Measurements from ENCODE around the gene BORA. TPM values are rescaled to one million over a fixed set of nuclear protein-coding genes. Genes with fewer than 3 reads are reported as not detected.

Gene BORA
- total and polyA plus RNA-seq, 2 of the 13 experiments (the other 11 are each of a cell fraction or from before 2014, with no cell fraction given) = 4.0 to 17.4 TPM

- TF ChIP-seq ZNF597 (CRISPR knock-in tag; IDR thresholded peaks at IDR 0.05) = no peak
- TF ChIP-seq ZBTB3 (CRISPR knock-in tag; IDR thresholded peaks at IDR 0.05; ENCODE audit: borderline replicate concordance, low read depth) = 0 out of 2 replicates have a peak, but pooled peaks have one; percentile 30
- peak; percentile 81; the same call in 1 of the 2 replicates for TF ChIP-seq AKAP8 (CRISPR knock-in tag; IDR thresholded peaks at IDR 0.05)
- peak; percentile 64; the same call in 1 of the 2 replicates for TF ChIP-seq RXRA (CRISPR knock-in tag; IDR thresholded peaks at IDR 0.05)
- no peak for TF ChIP-seq ZUFSP (CRISPR knock-in tag; IDR thresholded peaks at IDR 0.05; ENCODE audit: borderline replicate concordance)
- TF ChIP-seq SALL1 (CRISPR knock-in tag; IDR thresholded peaks at IDR 0.05) = peak; percentile 92
- peak; percentile 17; the same call in 1 of the 2 replicates for TF ChIP-seq AHR (CRISPR knock-in tag; IDR thresholded peaks at IDR 0.05)
- no peak for TF ChIP-seq MIER2 (CRISPR knock-in tag; IDR thresholded peaks at IDR 0.05)
- TF ChIP-seq MLX (CRISPR knock-in tag; IDR thresholded peaks at IDR 0.05) = no peak
- peak; percentile 75 for TF ChIP-seq DRAP1 (CRISPR knock-in tag; IDR thresholded peaks at IDR 0.05)
- peak; percentile 45; the same call in 1 of the 2 replicates for TF ChIP-seq AHDC1 (CRISPR knock-in tag; IDR thresholded peaks at IDR 0.05; ENCODE audit: borderline replicate concordance)
- no peak for TF ChIP-seq ZEB1 (IDR thresholded peaks at IDR 0.05; ENCODE audit: insufficient replicate concordance, low read depth)
- no peak for TF ChIP-seq HNF1A (IDR thresholded peaks at IDR 0.05; ENCODE audit: low read depth)
- peak; percentile 65 for TF ChIP-seq HNF1A (CRISPR knock-in tag; IDR thresholded peaks at IDR 0.05; ENCODE audit: borderline replicate concordance)
These were observed at the start of gene BORA, which contains the start of gene MZT1 (continued) for GRCh38 chr13:72727417-72728289.
